HG02973 (cell line): ENCODE results near the gene FAM168A.

Source experiments
- ATAC-seq: cut with Tn5 transposase; IDR thresholded peaks from one replicate; pipeline ENCODE4 v1.9.1; 2021; ENCODE audit warnings: moderate library complexity; ENCODE audit not compliant: unreplicated experiment

The FAM168A gene

GRCh38 chr11:73563539-73564200 lies 34.2 kb downstream of the FAM168A start:
- ATAC-seq, result no peak

- ATAC-seq, result no peak
Observed at GRCh38 chr11:73559743-73560142, 38.2 kb downstream of the FAM168A start.

- ATAC-seq, result no peak
Observed at GRCh38 chr11:73556966-73557365, 40.9 kb downstream of the FAM168A start.

GRCh38 chr11:73555615-73556014 lies 42.3 kb downstream of the FAM168A start:
- ATAC-seq, result no peak

- no peak for ATAC-seq
Observed at GRCh38 chr11:73554671-73555320, 43.1 kb downstream of the FAM168A start.

GRCh38 chr11:73553266-73553665 lies 44.6 kb downstream of the FAM168A start:
- no peak for ATAC-seq

- no peak for ATAC-seq
Observed at GRCh38 chr11:73551677-73552076, 46.2 kb downstream of the FAM168A start.

GRCh38 chr11:73549376-73549775 lies 48.5 kb downstream of the FAM168A start:
- no peak for ATAC-seq

GRCh38 chr11:73547706-73548595 lies 50.0 kb downstream of the FAM168A start:
- no peak for ATAC-seq

GRCh38 chr11:73542175-73542574 lies 55.7 kb downstream of the FAM168A start:
- no peak for ATAC-seq

- ATAC-seq, result no peak
Observed at GRCh38 chr11:73539506-73540084, 58.3 kb downstream of the FAM168A start.

- peak; percentile 66 for ATAC-seq
Observed at GRCh38 chr11:73538381-73538872, 59.5 kb downstream of the FAM168A start.

- no peak for ATAC-seq
Observed at GRCh38 chr11:73537969-73538368, 59.9 kb downstream of the FAM168A start.

GRCh38 chr11:73536961-73537360 lies 61.0 kb downstream of the FAM168A start:
- no peak for ATAC-seq

- ATAC-seq, result no peak
Observed at GRCh38 chr11:73532310-73532709, 65.6 kb downstream of the FAM168A start.

- ATAC-seq, result no peak
Observed at GRCh38 chr11:73531386-73531785, 66.5 kb downstream of the FAM168A start.

GRCh38 chr11:73530109-73530508 lies 67.8 kb downstream of the FAM168A start:
- no peak for ATAC-seq

GRCh38 chr11:73529204-73529530 lies 68.7 kb downstream of the FAM168A start:
- no peak for ATAC-seq

- ATAC-seq, result no peak
Observed at GRCh38 chr11:73528483-73529203, 69.3 kb downstream of the FAM168A start.

- no peak for ATAC-seq
Observed at GRCh38 chr11:73528013-73528412, 69.9 kb downstream of the FAM168A start.

- ATAC-seq, result no peak
Observed at GRCh38 chr11:73525611-73526010, 72.3 kb downstream of the FAM168A start.
